ENCODE results near the gene SMS.

The SMS gene

GRCh38 chrX:22032084-22032483, 91.6 kb downstream of the SMS start, which contains the start of gene PHEX:
Gene PHEX, plus strand, starts transcription at chrX:22032325. Its CDS starts 681 bp downstream, at chrX:22033006.
- H3K9me3 Mint-ChIP-seq (ENCODE audit: low read depth), result no peaks in the 10 kb centered on the region
- H3K4me1 Mint-ChIP-seq (ENCODE audit: low read depth), result peaks cover 12% of the 10 kb centered on the region
- no peaks in the 10 kb centered on the region for H3K36me3 Mint-ChIP-seq
- no peak within 1 kb of the TSS for H3K4me3 Mint-ChIP-seq
- no peaks in the 10 kb centered on the region for H3K27me3 Mint-ChIP-seq
- no peak within 1 kb of the TSS for H3K27ac Mint-ChIP-seq

GRCh38 chrX:22032506-22032905, 92.0 kb downstream of the SMS start:
- no peak overlapping the region for H3K4me3 Mint-ChIP-seq
- H3K9me3 Mint-ChIP-seq (ENCODE audit: low read depth), result no peaks in the 10 kb centered on the region
- peaks cover 12% of the 10 kb centered on the region for H3K4me1 Mint-ChIP-seq (ENCODE audit: low read depth)
- no peaks in the 10 kb centered on the region for H3K27me3 Mint-ChIP-seq
- no peaks in the 10 kb centered on the region for H3K36me3 Mint-ChIP-seq
- no peak overlapping the region for H3K27ac Mint-ChIP-seq

- Mint-ChIP-seq H3K4me1 (ENCODE audit: low read depth) (peaks cover 15% of the 10 kb centered on the region), H3K9me3 (ENCODE audit: low read depth) (no peaks in the 10 kb centered on the region), H3K27ac (no peak overlapping the region), H3K27me3 (no peaks in the 10 kb centered on the region), H3K36me3 (no peaks in the 10 kb centered on the region), H3K4me3 (no peak overlapping the region)
These were observed 93.3 kb downstream of the SMS start for GRCh38 chrX:22033818-22034217.

- H3K36me3 Mint-ChIP-seq, result no peaks in the 10 kb centered on the region
- no peaks in the 10 kb centered on the region for H3K9me3 Mint-ChIP-seq (ENCODE audit: low read depth)
- peaks cover 18% of the 10 kb centered on the region for H3K4me1 Mint-ChIP-seq (ENCODE audit: low read depth)
- no peak overlapping the region for H3K4me3 Mint-ChIP-seq
- no peak overlapping the region for H3K27ac Mint-ChIP-seq
- H3K27me3 Mint-ChIP-seq, result no peaks in the 10 kb centered on the region
These were observed 94.7 kb downstream of the SMS start for GRCh38 chrX:22035236-22035635.

GRCh38 chrX:22037225-22037624, 96.7 kb downstream of the SMS start:
- Mint-ChIP-seq H3K4me1 (ENCODE audit: low read depth) (peaks cover 29% of the 10 kb centered on the region), H3K4me3 (peak overlapping the region; percentile 84), H3K27ac (peak overlapping the region; percentile 87), H3K36me3 (peaks cover 2% of the 10 kb centered on the region), H3K9me3 (ENCODE audit: low read depth) (no peaks in the 10 kb centered on the region), H3K27me3 (no peaks in the 10 kb centered on the region)

GRCh38 chrX:22037911-22038537, 97.5 kb downstream of the SMS start:
- Mint-ChIP-seq H3K27ac (peak overlapping the region; percentile 87), H3K9me3 (ENCODE audit: low read depth) (no peaks in the 10 kb centered on the region), H3K4me3 (peak overlapping the region; percentile 84), H3K4me1 (ENCODE audit: low read depth) (peaks cover 26% of the 10 kb centered on the region), H3K27me3 (no peaks in the 10 kb centered on the region), H3K36me3 (peaks cover 2% of the 10 kb centered on the region)

GRCh38 chrX:22039541-22039940, 99.0 kb downstream of the SMS start:
- Mint-ChIP-seq H3K36me3 (peaks cover 2% of the 10 kb centered on the region), H3K4me3 (peak overlapping the region; percentile 84), H3K27ac (peak overlapping the region; percentile 70), H3K4me1 (ENCODE audit: low read depth) (peaks cover 26% of the 10 kb centered on the region), H3K9me3 (ENCODE audit: low read depth) (no peaks in the 10 kb centered on the region), H3K27me3 (no peaks in the 10 kb centered on the region)

- Mint-ChIP-seq H3K4me3 (peak overlapping the region; percentile 84), H3K27ac (peak overlapping the region; percentile 70), H3K27me3 (no peaks in the 10 kb centered on the region), H3K9me3 (ENCODE audit: low read depth) (no peaks in the 10 kb centered on the region), H3K4me1 (ENCODE audit: low read depth) (peaks cover 26% of the 10 kb centered on the region), H3K36me3 (peaks cover 2% of the 10 kb centered on the region)
These were observed 99.7 kb downstream of the SMS start for GRCh38 chrX:22040184-22040583.

GRCh38 chrX:22041907-22042530, 101.5 kb downstream of the SMS start:
- no peaks in the 10 kb centered on the region for H3K27me3 Mint-ChIP-seq
- H3K27ac Mint-ChIP-seq, result peak overlapping the region; percentile 70
- no peaks in the 10 kb centered on the region for H3K9me3 Mint-ChIP-seq (ENCODE audit: low read depth)
- peaks cover 26% of the 10 kb centered on the region for H3K4me1 Mint-ChIP-seq (ENCODE audit: low read depth)
- H3K4me3 Mint-ChIP-seq, result peak overlapping the region; percentile 59
- H3K36me3 Mint-ChIP-seq, result peaks cover 2% of the 10 kb centered on the region

GRCh38 chrX:22043872-22044271, 103.4 kb downstream of the SMS start:
- Mint-ChIP-seq H3K4me3 (peak overlapping the region; percentile 31), H3K4me1 (ENCODE audit: low read depth) (peaks cover 16% of the 10 kb centered on the region), H3K36me3 (peaks cover 5% of the 10 kb centered on the region), H3K27ac (no peak overlapping the region), H3K9me3 (ENCODE audit: low read depth) (no peaks in the 10 kb centered on the region), H3K27me3 (no peaks in the 10 kb centered on the region)
